Small intestine (tissue), 16 donors: ENCODE results near the gene CHCHD3. TPM values are rescaled to one million over a fixed set of nuclear protein-coding genes. Genes with fewer than 3 reads are reported as not detected.

Source experiments
- DNase-seq, 2 donors: peaks; one replicate each; pipeline versions ENCODE4 v3.0.0 to v3.0.0-alpha.2; 2013
- FAIRE-seq: peaks from 2 replicates; lab custom pipeline; 2012; peaks lifted over from hg19 to GRCh38; lab: Jason Lieb, UNC
- H3K27ac ChIP-seq, 3 donors: one replicate each; pipeline ENCODE4 v1.5.1; 2013; ENCODE audit warnings: low read length in 2 of 3, mild to moderate bottlenecking in 2 of 3, control low read depth in 1 of 3, inconsistent platforms in 1 of 3, low read depth in 1 of 3, moderate library complexity in 1 of 3
- H3K27me3 ChIP-seq, 3 donors: one replicate each; pipeline ENCODE4 v1.6.1; 2013; ENCODE audit warnings: low read length in 3 of 3, inconsistent platforms in 1 of 3; ENCODE audit not compliant: control insufficient read depth in 3 of 3, insufficient read depth in 3 of 3
- H3K36me3 ChIP-seq, 3 donors: one replicate each; pipeline ENCODE4 v1.6.1; 2013; ENCODE audit warnings: low read length in 3 of 3, inconsistent platforms in 1 of 3, low read depth in 1 of 3, mild to moderate bottlenecking in 1 of 3, moderate library complexity in 1 of 3; ENCODE audit not compliant: control insufficient read depth in 3 of 3, insufficient read depth in 2 of 3
- H3K4me1 ChIP-seq, 3 donors: one replicate each; pipeline ENCODE4 v1.6.1; 2013; ENCODE audit warnings: low read length in 2 of 3, inconsistent platforms in 1 of 3, low read depth in 1 of 3, mild to moderate bottlenecking in 1 of 3, moderate library complexity in 1 of 3; ENCODE audit not compliant: control insufficient read depth in 3 of 3, insufficient read depth in 2 of 3
- H3K4me3 ChIP-seq, 3 donors: one replicate each; pipeline ENCODE4 v1.5.1; 2013; ENCODE audit warnings: low read length in 3 of 3, control low read depth in 1 of 3, inconsistent platforms in 1 of 3, low read depth in 1 of 3, mild to moderate bottlenecking in 1 of 3, moderate library complexity in 1 of 3
- H3K9me3 ChIP-seq, 2 donors: one replicate each; pipeline ENCODE4 v1.6.1; 2013; ENCODE audit warnings: low read depth in 1 of 2, low read length in 1 of 2; ENCODE audit not compliant: control insufficient read depth in 2 of 2, insufficient read depth in 1 of 2
- WGBS, 3 donors: extraction: QIAGEN DNeasy Blood & Tissue Kit; methylation state at CpG; one replicate each; pipeline ENCODE4 v1.1.7; 2013; 5-methylcytosine and 5-hydroxymethylcytosine counted together
- long read RNA-seq, 10 donors: transcript quantifications; one replicate each; lab custom pipeline, GENCODE V29; 2026
- polyA plus RNA-seq, 4 donors: library from polyadenylated mRNA; stranded (reverse) in 3 of 4; unstranded in 1 of 4; fragments of 200-250 nt in 3 of 4; fragments of 120-200 nt in 1 of 4; gene quantifications; one replicate each; pipeline versions ENCODE4 v1.2.1 to v1.2.3, GENCODE V29; 2013
- donor health status: healthy with polysubstance abuse.
- donor health status: control.
- donor health status: control.
- donor health status: Bipolar disorder and iron deficiency.
- donor health status: healthy.

Gene CHCHD3
- 10 to 100 TPM; 53.5 to 98.6 (median 78.9) TPM for polyA plus RNA-seq
- long read RNA-seq, donor 1, transcript CHCHD3-201 (8 exons, 1,598 nt): major isoform, 27 of 55 reads
- long read RNA-seq, donor 1, partial matches to known transcripts: 28 of 55 reads
- long read RNA-seq, donor 1, other reads (novel, unspliced or antisense): 0 of 55 reads
- long read RNA-seq, donor 2, transcript CHCHD3-201 (8 exons, 1,598 nt): major isoform, 8 of 8 reads
- long read RNA-seq, donor 2, partial matches to known transcripts: 0 of 8 reads
- long read RNA-seq, donor 2, other reads (novel, unspliced or antisense): 0 of 8 reads
- long read RNA-seq, donor 3, transcript CHCHD3-201 (8 exons, 1,598 nt): major isoform, 7 of 15 reads
- long read RNA-seq, donor 3, partial matches to known transcripts: 8 of 15 reads
- long read RNA-seq, donor 3, other reads (novel, unspliced or antisense): 0 of 15 reads
- long read RNA-seq, donor 4, partial matches to known transcripts: 0 of 1 reads
- long read RNA-seq, donor 4, other reads (novel, unspliced or antisense): 0 of 1 reads
- long read RNA-seq, donor 5, partial matches to known transcripts: 0 of 2 reads
- long read RNA-seq, donor 5, other reads (novel, unspliced or antisense): 0 of 2 reads
- long read RNA-seq, donor 6, transcript CHCHD3-201 (8 exons, 1,598 nt): major isoform, 21 of 36 reads
- long read RNA-seq, donor 6, partial matches to known transcripts: 15 of 36 reads
- long read RNA-seq, donor 6, other reads (novel, unspliced or antisense): 0 of 36 reads
- long read RNA-seq, donor 7, transcript CHCHD3-201 (8 exons, 1,598 nt): major isoform, 70 of 110 reads
- long read RNA-seq, donor 7, partial matches to known transcripts: 39 of 110 reads
- long read RNA-seq, donor 7, other reads (novel, unspliced or antisense): 0 of 110 reads
- long read RNA-seq, donor 8, partial matches to known transcripts: 0 of 2 reads
- long read RNA-seq, donor 8, other reads (novel, unspliced or antisense): 0 of 2 reads
- long read RNA-seq, donor 9, partial matches to known transcripts: 0 of 1 reads
- long read RNA-seq, donor 9, other reads (novel, unspliced or antisense): 0 of 1 reads
- long read RNA-seq, donor 10, transcript CHCHD3-201 (8 exons, 1,598 nt): major isoform, 18 of 24 reads
- long read RNA-seq, donor 10, partial matches to known transcripts: 5 of 24 reads
- long read RNA-seq, donor 10, other reads (novel, unspliced or antisense): 0 of 24 reads

- FAIRE-seq (peak; percentile 68), DNase-seq (peak; percentile 98 to 99)
- H3K27ac ChIP-seq: peak within 1 kb of the TSS; percentile 24 to 84 (median 50)
- no peaks in the 10 kb centered on the region for H3K36me3 ChIP-seq
- H3K27me3 ChIP-seq: no peaks in the 10 kb centered on the region
- H3K9me3 ChIP-seq: no peaks in the 10 kb centered on the region
- peak within 1 kb of the TSS; percentile 63 to 79 (median 75) for H3K4me3 ChIP-seq
- H3K4me1 ChIP-seq: peaks cover 0 to 6% (median 3%) of the 10 kb centered on the region in 3 donors
- 0% methylated on average over 55 to 58 of the region's 58 CpGs for WGBS, 3 donors
These were observed at the start of gene CHCHD3 for GRCh38 chr7:133081599-133082389. TSS of gene CHCHD3 (minus strand) at chr7:133082090. CDS start at chr7:133081937, 153 bp downstream.

DNA sequence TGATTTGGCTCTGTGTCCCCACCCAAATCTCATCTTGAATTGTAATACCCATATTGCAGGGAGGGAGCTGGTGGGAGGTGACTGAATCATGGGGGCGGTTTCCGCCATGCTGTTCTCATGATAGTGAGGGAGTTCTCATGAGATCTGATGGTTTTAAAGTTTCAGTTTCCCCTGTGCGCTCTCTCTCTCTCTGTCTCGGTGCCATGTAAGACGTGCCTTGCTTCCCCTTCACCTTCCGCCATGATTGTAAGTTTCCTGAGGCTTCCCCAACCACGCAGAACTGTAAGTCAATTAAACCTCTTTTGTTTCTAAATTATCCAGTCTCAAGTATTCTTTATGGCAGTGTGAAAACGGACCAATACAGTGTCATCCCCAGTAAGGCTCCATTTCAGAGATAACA is 48.3 kb upstream of the CHCHD3 start:
- no peak overlapping the region for H3K27ac ChIP-seq
- no peaks in the 10 kb centered on the region for H3K4me1 ChIP-seq
- WGBS, 3 donors: 92 to 93% (median 93%) methylated on average over 8 of the region's 8 CpGs
- H3K36me3 ChIP-seq: no peaks in the 10 kb centered on the region
- FAIRE-seq (no peak), DNase-seq (no peak)
- H3K9me3 ChIP-seq: no peaks in the 10 kb centered on the region
- no peak overlapping the region for H3K4me3 ChIP-seq
- H3K27me3 ChIP-seq: no peaks in the 10 kb centered on the region

DNA sequence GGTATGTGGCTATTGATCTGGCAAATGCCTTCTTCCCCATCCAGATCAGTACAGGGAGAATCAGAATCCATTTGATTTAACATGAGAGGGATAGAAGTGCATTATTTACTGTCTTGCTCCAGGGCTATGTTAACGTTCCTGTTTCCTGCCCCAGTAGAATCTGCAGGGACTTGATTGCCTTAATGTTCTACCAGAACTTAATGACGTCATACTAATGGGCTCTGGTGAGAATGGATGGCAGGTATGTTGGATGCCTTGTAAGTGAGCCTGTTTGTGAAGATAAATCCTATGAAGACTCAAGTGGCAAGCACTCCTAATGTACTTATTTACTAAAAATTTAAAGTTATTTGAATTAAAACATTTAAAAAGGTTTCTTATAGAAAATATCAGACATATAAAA is 44.5 kb upstream of the CHCHD3 start:
- no peaks in the 10 kb centered on the region for H3K27me3 ChIP-seq
- FAIRE-seq: no peak
- no peak overlapping the region for H3K27ac ChIP-seq
- H3K4me3 ChIP-seq: no peak overlapping the region
- no peaks in the 10 kb centered on the region for H3K4me1 ChIP-seq
- no peaks in the 10 kb centered on the region for H3K36me3 ChIP-seq
- DNase-seq: no peak
- WGBS, 3 donors: 19 to 42% (median 26%) methylated on average over 2 of the region's 2 CpGs
- no peaks in the 10 kb centered on the region for H3K9me3 ChIP-seq

DNA sequence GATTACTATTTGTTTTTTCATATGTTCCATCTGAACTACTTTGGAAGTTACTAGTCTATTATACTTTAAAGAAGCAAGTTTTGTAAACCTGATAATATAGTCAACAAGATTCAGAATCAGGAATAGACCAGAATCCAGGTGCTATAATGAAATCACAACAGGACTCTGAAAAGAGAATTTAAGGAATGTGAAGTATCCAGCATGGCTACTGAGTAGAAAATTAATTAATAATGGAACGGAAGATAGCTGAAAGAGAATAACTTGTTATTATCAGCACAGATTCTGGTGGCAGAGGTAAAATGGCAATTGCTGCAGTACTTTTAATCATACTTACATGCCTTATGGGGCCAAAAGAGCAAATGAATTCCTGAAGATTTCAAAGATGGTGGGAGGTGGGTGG is 43.1 kb upstream of the CHCHD3 start:
- no peak overlapping the region for H3K27ac ChIP-seq
- H3K27me3 ChIP-seq: no peaks in the 10 kb centered on the region
- FAIRE-seq (no peak), DNase-seq (no peak)
- H3K4me1 ChIP-seq: no peaks in the 10 kb centered on the region
- no peak overlapping the region for H3K4me3 ChIP-seq
- no peaks in the 10 kb centered on the region for H3K9me3 ChIP-seq
- H3K36me3 ChIP-seq: no peaks in the 10 kb centered on the region
- 0 to 4% (median 0%) methylated on average over 1 of the region's 1 CpG for WGBS, 3 donors

DNA sequence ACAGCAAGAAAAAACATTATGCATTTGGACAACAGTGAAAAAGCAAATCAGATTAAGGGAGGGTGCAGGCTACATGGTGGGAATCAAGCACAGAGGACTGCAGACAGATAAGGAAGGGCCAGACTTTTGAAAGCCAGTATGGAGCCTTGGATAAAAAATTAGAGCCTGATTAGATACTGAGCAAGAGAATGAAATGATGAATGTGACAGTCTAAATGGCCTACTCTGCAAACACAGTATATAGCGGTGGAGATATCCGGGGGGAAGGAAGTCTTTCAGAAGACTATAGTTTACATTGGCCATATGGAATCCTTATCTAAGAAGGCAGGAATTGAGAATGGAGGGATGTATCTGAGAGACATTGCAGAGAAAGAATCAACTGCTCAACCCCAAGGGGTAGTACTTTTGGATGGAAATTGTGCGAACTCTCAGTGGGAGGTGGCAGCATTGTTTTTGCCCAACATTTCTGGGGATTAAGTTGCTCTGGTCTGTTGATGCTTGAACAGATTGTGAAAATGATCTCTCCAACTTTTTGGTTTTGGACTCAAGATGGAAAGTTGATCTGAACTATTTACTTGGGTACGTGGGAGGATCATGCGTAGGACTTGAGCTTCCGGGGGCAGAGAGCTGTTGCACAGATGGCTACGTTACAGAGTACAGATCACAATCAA is 39.4 kb upstream of the CHCHD3 start:
- no peaks in the 10 kb centered on the region for H3K4me1 ChIP-seq
- H3K4me3 ChIP-seq: no peak overlapping the region
- H3K27ac ChIP-seq: no peak overlapping the region
- no peak for FAIRE-seq
- H3K27me3 ChIP-seq: no peaks in the 10 kb centered on the region
- no peaks in the 10 kb centered on the region for H3K9me3 ChIP-seq
- H3K36me3 ChIP-seq: no peaks in the 10 kb centered on the region
- DNase-seq: no peak
- 73 to 77% (median 75%) methylated on average over 7 of the region's 7 CpGs for WGBS, 3 donors

- H3K36me3 ChIP-seq: no peaks in the 10 kb centered on the region
- H3K4me3 ChIP-seq: no peak overlapping the region
- no peaks in the 10 kb centered on the region for H3K4me1 ChIP-seq
- FAIRE-seq (no peak), DNase-seq (no peak)
- H3K9me3 ChIP-seq: no peaks in the 10 kb centered on the region
- no peaks in the 10 kb centered on the region for H3K27me3 ChIP-seq
- H3K27ac ChIP-seq: no peak overlapping the region
These were observed 37.2 kb upstream of the CHCHD3 start for GRCh38 chr7:133119067-133119466.

DNA sequence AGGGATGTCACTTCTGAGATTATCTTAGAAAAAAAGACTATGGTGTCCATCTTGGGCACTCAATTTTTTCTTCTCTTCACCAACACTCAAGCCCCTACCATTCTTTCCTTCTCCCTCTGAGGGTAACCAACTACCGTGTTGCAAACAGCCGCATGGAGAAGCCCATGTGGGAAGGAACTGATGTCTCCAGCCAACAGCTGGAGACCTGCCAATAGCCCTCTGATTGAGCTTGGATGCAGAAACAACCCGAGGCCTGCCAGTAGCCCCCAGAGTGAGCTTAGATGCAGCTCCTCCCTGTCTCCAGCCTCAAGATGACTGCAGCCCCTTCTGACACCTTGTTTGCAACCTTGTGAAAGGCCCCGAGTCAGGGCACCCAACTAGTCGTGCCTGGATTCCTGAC is 36.4 kb upstream of the CHCHD3 start:
- DNase-seq: no peak
- 62 to 85% (median 65%) methylated on average over 5 of the region's 5 CpGs for whole genome bisulfite sequencing, 3 donors

More for the DNA sequence above, 36.4 kb upstream of the CHCHD3 start:
- no peak overlapping the region for H3K4me3 ChIP-seq
- H3K27ac ChIP-seq: no peak overlapping the region
- no peak for FAIRE-seq
- no peaks in the 10 kb centered on the region for H3K36me3 ChIP-seq
- no peaks in the 10 kb centered on the region for H3K27me3 ChIP-seq
- no peaks in the 10 kb centered on the region for H3K9me3 ChIP-seq
- H3K4me1 ChIP-seq: no peaks in the 10 kb centered on the region
